ENCODE measurements around the gene CRP.

The CRP gene

GRCh38 chr1:159753386-159753785, 39.0 kb upstream of the CRP start:
- H3K27me3 ChIP-seq (ENCODE audit: control insufficient read depth, low read length): no peaks in the 10 kb centered on the region
- H3K4me3 ChIP-seq (ENCODE audit: low read length): no peak overlapping the region
- no peaks in the 10 kb centered on the region for H3F3A ChIP-seq (ENCODE audit: control insufficient read depth, insufficient read depth)
- H3K79me2 ChIP-seq (ENCODE audit: control insufficient read depth, low read length): no peaks in the 10 kb centered on the region
- H3K9me3 ChIP-seq (ENCODE audit: control insufficient read depth, insufficient read depth, low read length): no peaks in the 10 kb centered on the region
- TF ChIP-seq EZH2phosphoT487 (IDR thresholded peaks at IDR 0.05; ENCODE audit: borderline replicate concordance, low read length): no peak
- no peak for TF ChIP-seq CTCF (IDR thresholded peaks at IDR 0.05; ENCODE audit: low read depth, low read length, poor library complexity, severe bottlenecking)
- H4K20me1 ChIP-seq (ENCODE audit: control insufficient read depth, insufficient read depth, low read depth, low read length): no peaks in the 10 kb centered on the region
- H3K36me3 ChIP-seq (ENCODE audit: control insufficient read depth, low read length): no peaks in the 10 kb centered on the region
- H3K4me1 ChIP-seq (ENCODE audit: control insufficient read depth, low read length): no peaks in the 10 kb centered on the region
- H3K4me2 ChIP-seq (ENCODE audit: low read length): no peak overlapping the region
- H3K27ac ChIP-seq (ENCODE audit: low read depth, low read length): no peak overlapping the region
- no peaks in the 10 kb centered on the region for H3K9me2 ChIP-seq (replicated peaks; ENCODE audit: control insufficient read depth, low read length)

- no peaks in the 10 kb centered on the region for H3F3A ChIP-seq (ENCODE audit: control insufficient read depth, insufficient read depth)
- H3K36me3 ChIP-seq (ENCODE audit: control insufficient read depth, low read length): no peaks in the 10 kb centered on the region
These were observed 37.8 kb upstream of the CRP start for GRCh38 chr1:159752135-159752580.

GRCh38 chr1:159751031-159751430, 36.6 kb upstream of the CRP start:
- H4K20me1 ChIP-seq (ENCODE audit: control insufficient read depth, insufficient read depth, low read depth, low read length): no peaks in the 10 kb centered on the region
- no peaks in the 10 kb centered on the region for H3K9me2 ChIP-seq (replicated peaks; ENCODE audit: control insufficient read depth, low read length)
- H3K4me1 ChIP-seq (ENCODE audit: control insufficient read depth, low read length): no peaks in the 10 kb centered on the region
- H3K36me3 ChIP-seq (ENCODE audit: control insufficient read depth, low read length): no peaks in the 10 kb centered on the region
- no peaks in the 10 kb centered on the region for H3K79me2 ChIP-seq (ENCODE audit: control insufficient read depth, low read length)
- no peak for TF ChIP-seq EZH2phosphoT487 (IDR thresholded peaks at IDR 0.05; ENCODE audit: borderline replicate concordance, low read length)
- no peak for TF ChIP-seq CTCF (IDR thresholded peaks at IDR 0.05; ENCODE audit: low read depth, low read length, poor library complexity, severe bottlenecking)
- H3K27ac ChIP-seq (ENCODE audit: low read depth, low read length): no peak overlapping the region
- no peaks in the 10 kb centered on the region for H3F3A ChIP-seq (ENCODE audit: control insufficient read depth, insufficient read depth)
- H3K27me3 ChIP-seq (ENCODE audit: control insufficient read depth, low read length): no peaks in the 10 kb centered on the region
- no peak overlapping the region for H3K4me2 ChIP-seq (ENCODE audit: low read length)
- H3K9me3 ChIP-seq (ENCODE audit: control insufficient read depth, insufficient read depth, low read length): no peaks in the 10 kb centered on the region
- H3K4me3 ChIP-seq (ENCODE audit: low read length): no peak overlapping the region

More at GRCh38 chr1:159752135-159752580, 37.8 kb upstream of the CRP start:
- H3K27me3 ChIP-seq (ENCODE audit: control insufficient read depth, low read length): no peaks in the 10 kb centered on the region
- no peak for TF ChIP-seq EZH2phosphoT487 (IDR thresholded peaks at IDR 0.05; ENCODE audit: borderline replicate concordance, low read length)
- TF ChIP-seq CTCF (IDR thresholded peaks at IDR 0.05; ENCODE audit: low read depth, low read length, poor library complexity, severe bottlenecking): no peak
- H4K20me1 ChIP-seq (ENCODE audit: control insufficient read depth, insufficient read depth, low read depth, low read length): no peaks in the 10 kb centered on the region
- no peak overlapping the region for H3K4me2 ChIP-seq (ENCODE audit: low read length)
- H3K4me1 ChIP-seq (ENCODE audit: control insufficient read depth, low read length): no peaks in the 10 kb centered on the region
- no peak overlapping the region for H3K27ac ChIP-seq (ENCODE audit: low read depth, low read length)
- no peak overlapping the region for H3K4me3 ChIP-seq (ENCODE audit: low read length)
- H3K9me2 ChIP-seq (replicated peaks; ENCODE audit: control insufficient read depth, low read length): no peaks in the 10 kb centered on the region
- H3K9me3 ChIP-seq (ENCODE audit: control insufficient read depth, insufficient read depth, low read length): no peaks in the 10 kb centered on the region
- H3K79me2 ChIP-seq (ENCODE audit: control insufficient read depth, low read length): no peaks in the 10 kb centered on the region

Data from DOHH2 (cell line).